Keratinocyte (primary cell): Measurements from ENCODE around the gene NFATC2.

Experiments used
- CTCF ChIP-seq, 3 experiments: IDR thresholded peaks in 1 of 3; conservative IDR thresholded peaks in 1 of 3; optimal IDR thresholded peaks in 1 of 3; 2 replicates in 2 of 3; 3 replicates in 1 of 3; pipeline versions ENCODE3 to v1.5.1; 2011; ENCODE audit warnings: low read length in 3 of 3, mild to moderate bottlenecking in 3 of 3, moderate library complexity in 2 of 3, control low read depth in 1 of 3, inconsistent platforms in 1 of 3; ENCODE audit not compliant: insufficient read depth in 2 of 3; ENCODE audit errors: extremely low read depth in 1 of 3
- EZH2 ChIP-seq: IDR thresholded peaks from one replicate; pipeline ENCODE4 v1.6.1; 2012; ENCODE audit warnings: inconsistent platforms, mild to moderate bottlenecking, low read length, moderate library complexity

- TF ChIP-seq CTCF (optimal IDR thresholded peaks at IDR 0.05 in 1 of 3, IDR thresholded peaks at IDR 0.05 in 1 of 3, conservative IDR thresholded peaks at IDR 0.05 in 1 of 3; ENCODE audit: extremely low read depth in 1 of 3, insufficient read depth in 2 of 3, low read length in 3 of 3) (no peak), EZH2 (no peak)
These were observed 130.6 kb downstream of the NFATC2 start for GRCh38 chr20:51411870-51412269.
